Left ventricle myocardium inferior (tissue), 1 donor: ENCODE measurements around the gene TMEM225B. TPM values are rescaled to one million over a fixed set of nuclear protein-coding genes. Genes with fewer than 3 reads are reported as not detected.

Experiments
- DNase-seq: peaks from one replicate; pipeline ENCODE4 v3.0.0-alpha.2; 2020
- H3K27ac ChIP-seq: fragments of 200-600 bp; replicated peaks from 2 replicates; pipeline ENCODE4 v1.8.0; 2021
- H3K27me3 ChIP-seq: fragments of 200-600 bp; 2 replicates; pipeline ENCODE4 v1.8.0; 2021; ENCODE audit warnings: low read depth
- H3K36me3 ChIP-seq: fragments of 200-600 bp; 2 replicates; pipeline ENCODE4 v1.8.0; 2021
- H3K4me1 ChIP-seq: fragments of 200-600 bp; 2 replicates; pipeline ENCODE4 v1.8.0; 2021
- H3K4me3 ChIP-seq: fragments of 200-600 bp; 2 replicates; pipeline ENCODE4 v1.8.0; 2021; ENCODE audit warnings: mild to moderate bottlenecking, moderate library complexity
- H3K9me3 ChIP-seq: fragments of 200-600 bp; replicated peaks from 2 replicates; pipeline ENCODE4 v1.8.0; 2021
- CTCF ChIP-seq: fragments of 200-600 bp; IDR thresholded peaks from 2 replicates; pipeline ENCODE4 v1.8.0; 2021; ENCODE audit warnings: antibody characterized with exemption, mild to moderate bottlenecking, borderline replicate concordance
- intact Hi-C: fragments of 100-400 bp; cut with micrococcal nuclease; formaldehyde crosslinking; loops from one replicate; pipeline ENCODE4 v1.11.0; 2022
- total RNA-seq: library from RNA; stranded (reverse); fragmentation: NEBNext Ultra II Directional; extraction: Animal tissue kit (Norgen Biotek cat#: 25700); gene quantifications from one replicate; pipeline ENCODE4 v1.2.1, GENCODE V29; 2021
- donor health status: DM: no; HTN: yes; CAD: no; lungs with severe emphysema.

Gene TMEM225B
- total RNA-seq, 1 donor from 2014 or later: not detected

- no peaks in the 10 kb centered on the region for H3K9me3 ChIP-seq
- TF ChIP-seq CTCF: no peak
- peaks cover 100% of the 10 kb centered on the region for H3K36me3 ChIP-seq
- no peaks in the 10 kb centered on the region for H3K4me1 ChIP-seq
- no peaks in the 10 kb centered on the region for H3K27me3 ChIP-seq
- H3K4me3 ChIP-seq: no peak overlapping the region
- intact Hi-C loops: no loop called here
- no peak overlapping the region for H3K27ac ChIP-seq
- DNase-seq: no peak
These were observed 27.9 kb downstream of the TMEM225B start for GRCh38 chr7:99625961-99626360.

GRCh38 chr7:99626661-99627060 lies 28.6 kb downstream of the TMEM225B start:
- Histone ChIP-seq H3K36me3 (peaks cover 95% of the 10 kb centered on the region), H3K9me3 (no peaks in the 10 kb centered on the region), H3K27me3 (no peaks in the 10 kb centered on the region), H3K27ac (no peak overlapping the region), H3K4me3 (no peak overlapping the region), H3K4me1 (peaks cover 7% of the 10 kb centered on the region)
- no peak for TF ChIP-seq CTCF
- intact Hi-C loops: no loop called here
- no peak for DNase-seq

GRCh38 chr7:99627513-99627912 lies 29.4 kb downstream of the TMEM225B start:
- Histone ChIP-seq H3K36me3 (peaks cover 86% of the 10 kb centered on the region), H3K27ac (no peak overlapping the region), H3K9me3 (no peaks in the 10 kb centered on the region), H3K27me3 (no peaks in the 10 kb centered on the region), H3K4me3 (no peak overlapping the region), H3K4me1 (peaks cover 15% of the 10 kb centered on the region)
- TF ChIP-seq CTCF: no peak
- intact Hi-C loops: no loop called here
- DNase-seq: no peak

GRCh38 chr7:99628471-99629465 lies 30.7 kb downstream of the TMEM225B start:
- Histone ChIP-seq H3K4me3 (no peak overlapping the region), H3K4me1 (peaks cover 15% of the 10 kb centered on the region), H3K27ac (no peak overlapping the region), H3K9me3 (no peaks in the 10 kb centered on the region), H3K27me3 (no peaks in the 10 kb centered on the region), H3K36me3 (peaks cover 81% of the 10 kb centered on the region)
- TF ChIP-seq CTCF: no peak
- intact Hi-C loops: no loop called here
- DNase-seq: no peak

- no peak for TF ChIP-seq CTCF
- Histone ChIP-seq H3K9me3 (no peaks in the 10 kb centered on the region), H3K4me3 (no peak overlapping the region), H3K4me1 (peaks cover 18% of the 10 kb centered on the region), H3K27me3 (no peaks in the 10 kb centered on the region), H3K36me3 (peaks cover 81% of the 10 kb centered on the region), H3K27ac (no peak overlapping the region)
- intact Hi-C loops: no loop called here
- DNase-seq: no peak
These were observed 31.6 kb downstream of the TMEM225B start for GRCh38 chr7:99629643-99630042.
